K562 (cell line): Measurements from ENCODE around the gene CNPY4. TPM values are rescaled to one million over a fixed set of nuclear protein-coding genes. Genes with fewer than 3 reads are reported as not detected.
A peak's percentile ranks its signal among the peaks of the same experiment; 100 is the strongest.

ENCODE experiments used
- CBFA2T2 ChIP-seq: fragments of 450-650 bp; conservative IDR thresholded peaks from 2 replicates; pipeline ENCODE4 v1.6.1; 2017; ENCODE audit warnings: mild to moderate bottlenecking
- HSF4 ChIP-seq: fragments of 250-450 bp; sonication (Bioruptor Pico); IDR thresholded peaks from 2 replicates; pipeline ENCODE4 v2.1.2; 2022; ENCODE audit warnings: mild to moderate bottlenecking, moderate library complexity, borderline replicate concordance
- KAT8 ChIP-seq: fragments of 450-650 bp; IDR thresholded peaks from 2 replicates; pipeline ENCODE4 v1.6.1; 2016; ENCODE audit warnings: low read depth, mild to moderate bottlenecking
- MAZ ChIP-seq, 2 experiments: fragments of 450-650 bp in 1 of 2; sonication (generic) in 1 of 2; formaldehyde crosslinking; IDR thresholded peaks in 1 of 2; conservative IDR thresholded peaks in 1 of 2; 2 replicates each; pipeline versions ENCODE4 v1.4.0 to v1.5.0; 2020; ENCODE audit warnings: mild to moderate bottlenecking in 1 of 2, missing genetic modification reagents in 1 of 2
- OTX1 ChIP-seq: fragments of 450-650 bp; formaldehyde crosslinking; IDR thresholded peaks from 2 replicates; pipeline ENCODE4 v1.4.0; 2022; ENCODE audit warnings: mild to moderate bottlenecking
- XRCC4 ChIP-seq: IDR thresholded peaks from one replicate; pipeline ENCODE4 v1.6.1; 2011; ENCODE audit not compliant: insufficient read depth, insufficient read length; ENCODE audit errors: extremely low read depth
- ZC3H4 ChIP-seq: sonication (generic); formaldehyde crosslinking; IDR thresholded peaks from 2 replicates; pipeline ENCODE4 v1.9.0; 2021; ENCODE audit warnings: missing genetic modification reagents, borderline replicate concordance
- ZNF57 ChIP-seq: fragments of 450-650 bp; formaldehyde crosslinking; IDR thresholded peaks from 2 replicates; pipeline ENCODE4 v1.4.0; 2020; ENCODE audit warnings: mild to moderate bottlenecking, moderate library complexity
- polyA plus RNA-seq, 8 experiments: library from polyadenylated mRNA; depleted of rRNA in 4 of 8; stranded (reverse) in 5 of 8; unstranded in 3 of 8; fragments of >200 nt; fragmentation: Nextera tagmentation in 2 of 8; fragmentation: Illumina TruSeq in 1 of 8; extraction: Ambion mirVana in 2 of 8; extraction: Trizol in 1 of 8; gene quantifications; 2 replicates each; pipeline versions ENCODE4 v1.2.1 to v1.2.3, GENCODE V29; 2011 to 2014; ENCODE audit warnings: inconsistent platforms in 1 of 8, missing spikeins in 1 of 8
- total RNA-seq, 7 experiments: library from RNA; depleted of rRNA in 6 of 7; stranded (reverse); fragments of >200 nt in 6 of 7; fragmentation: Illumina TruSeq in 2 of 7; extraction: Trizol in 2 of 7; gene quantifications; 2 replicates each; pipeline versions ENCODE4 v1.2.1 to v1.2.3, GENCODE V29; 2011 to 2021; ENCODE audit warnings: low replicate concordance in 1 of 7
- TF ChIP-seq, protein P1 (sequence below): fragments of 250-450 bp; sonication (Bioruptor Pico); IDR thresholded peaks from 2 replicates; pipeline ENCODE4 v1.9.0; 2021; ENCODE audit warnings: mild to moderate bottlenecking
- TF ChIP-seq, protein P2 (sequence below): fragments of 200-600 bp; sonication (generic); IDR thresholded peaks from one replicate; pipeline ENCODE4 v1.6.1; 2012; ENCODE audit warnings: mild to moderate bottlenecking, low read depth, low read length, inconsistent platforms
- TF ChIP-seq, protein P3 (sequence below): sonication (generic); formaldehyde crosslinking; IDR thresholded peaks from 2 replicates; pipeline ENCODE4 v1.8.0; 2022; ENCODE audit warnings: mild to moderate bottlenecking, missing genetic modification reagents

Gene CNPY4
- total and polyA plus RNA-seq, 9 of the 15 experiments (the other 6 are each of a cell fraction or from before 2014, with no cell fraction given): 1.9 to 11.2 (median 7.0) TPM

- no peak for TF ChIP-seq ZC3H4 (CRISPR knock-in tag)
- no peak for TF ChIP-seq OTX1 (CRISPR knock-in tag)
- TF ChIP-seq, protein P1, sequence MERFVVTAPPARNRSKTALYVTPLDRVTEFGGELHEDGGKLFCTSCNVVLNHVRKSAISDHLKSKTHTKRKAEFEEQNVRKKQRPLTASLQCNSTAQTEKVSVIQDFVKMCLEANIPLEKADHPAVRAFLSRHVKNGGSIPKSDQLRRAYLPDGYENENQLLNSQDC (CRISPR knock-in tag): no peak
- no peak for TF ChIP-seq HSF4
- TF ChIP-seq KAT8: no peak
- TF ChIP-seq, protein P2, sequence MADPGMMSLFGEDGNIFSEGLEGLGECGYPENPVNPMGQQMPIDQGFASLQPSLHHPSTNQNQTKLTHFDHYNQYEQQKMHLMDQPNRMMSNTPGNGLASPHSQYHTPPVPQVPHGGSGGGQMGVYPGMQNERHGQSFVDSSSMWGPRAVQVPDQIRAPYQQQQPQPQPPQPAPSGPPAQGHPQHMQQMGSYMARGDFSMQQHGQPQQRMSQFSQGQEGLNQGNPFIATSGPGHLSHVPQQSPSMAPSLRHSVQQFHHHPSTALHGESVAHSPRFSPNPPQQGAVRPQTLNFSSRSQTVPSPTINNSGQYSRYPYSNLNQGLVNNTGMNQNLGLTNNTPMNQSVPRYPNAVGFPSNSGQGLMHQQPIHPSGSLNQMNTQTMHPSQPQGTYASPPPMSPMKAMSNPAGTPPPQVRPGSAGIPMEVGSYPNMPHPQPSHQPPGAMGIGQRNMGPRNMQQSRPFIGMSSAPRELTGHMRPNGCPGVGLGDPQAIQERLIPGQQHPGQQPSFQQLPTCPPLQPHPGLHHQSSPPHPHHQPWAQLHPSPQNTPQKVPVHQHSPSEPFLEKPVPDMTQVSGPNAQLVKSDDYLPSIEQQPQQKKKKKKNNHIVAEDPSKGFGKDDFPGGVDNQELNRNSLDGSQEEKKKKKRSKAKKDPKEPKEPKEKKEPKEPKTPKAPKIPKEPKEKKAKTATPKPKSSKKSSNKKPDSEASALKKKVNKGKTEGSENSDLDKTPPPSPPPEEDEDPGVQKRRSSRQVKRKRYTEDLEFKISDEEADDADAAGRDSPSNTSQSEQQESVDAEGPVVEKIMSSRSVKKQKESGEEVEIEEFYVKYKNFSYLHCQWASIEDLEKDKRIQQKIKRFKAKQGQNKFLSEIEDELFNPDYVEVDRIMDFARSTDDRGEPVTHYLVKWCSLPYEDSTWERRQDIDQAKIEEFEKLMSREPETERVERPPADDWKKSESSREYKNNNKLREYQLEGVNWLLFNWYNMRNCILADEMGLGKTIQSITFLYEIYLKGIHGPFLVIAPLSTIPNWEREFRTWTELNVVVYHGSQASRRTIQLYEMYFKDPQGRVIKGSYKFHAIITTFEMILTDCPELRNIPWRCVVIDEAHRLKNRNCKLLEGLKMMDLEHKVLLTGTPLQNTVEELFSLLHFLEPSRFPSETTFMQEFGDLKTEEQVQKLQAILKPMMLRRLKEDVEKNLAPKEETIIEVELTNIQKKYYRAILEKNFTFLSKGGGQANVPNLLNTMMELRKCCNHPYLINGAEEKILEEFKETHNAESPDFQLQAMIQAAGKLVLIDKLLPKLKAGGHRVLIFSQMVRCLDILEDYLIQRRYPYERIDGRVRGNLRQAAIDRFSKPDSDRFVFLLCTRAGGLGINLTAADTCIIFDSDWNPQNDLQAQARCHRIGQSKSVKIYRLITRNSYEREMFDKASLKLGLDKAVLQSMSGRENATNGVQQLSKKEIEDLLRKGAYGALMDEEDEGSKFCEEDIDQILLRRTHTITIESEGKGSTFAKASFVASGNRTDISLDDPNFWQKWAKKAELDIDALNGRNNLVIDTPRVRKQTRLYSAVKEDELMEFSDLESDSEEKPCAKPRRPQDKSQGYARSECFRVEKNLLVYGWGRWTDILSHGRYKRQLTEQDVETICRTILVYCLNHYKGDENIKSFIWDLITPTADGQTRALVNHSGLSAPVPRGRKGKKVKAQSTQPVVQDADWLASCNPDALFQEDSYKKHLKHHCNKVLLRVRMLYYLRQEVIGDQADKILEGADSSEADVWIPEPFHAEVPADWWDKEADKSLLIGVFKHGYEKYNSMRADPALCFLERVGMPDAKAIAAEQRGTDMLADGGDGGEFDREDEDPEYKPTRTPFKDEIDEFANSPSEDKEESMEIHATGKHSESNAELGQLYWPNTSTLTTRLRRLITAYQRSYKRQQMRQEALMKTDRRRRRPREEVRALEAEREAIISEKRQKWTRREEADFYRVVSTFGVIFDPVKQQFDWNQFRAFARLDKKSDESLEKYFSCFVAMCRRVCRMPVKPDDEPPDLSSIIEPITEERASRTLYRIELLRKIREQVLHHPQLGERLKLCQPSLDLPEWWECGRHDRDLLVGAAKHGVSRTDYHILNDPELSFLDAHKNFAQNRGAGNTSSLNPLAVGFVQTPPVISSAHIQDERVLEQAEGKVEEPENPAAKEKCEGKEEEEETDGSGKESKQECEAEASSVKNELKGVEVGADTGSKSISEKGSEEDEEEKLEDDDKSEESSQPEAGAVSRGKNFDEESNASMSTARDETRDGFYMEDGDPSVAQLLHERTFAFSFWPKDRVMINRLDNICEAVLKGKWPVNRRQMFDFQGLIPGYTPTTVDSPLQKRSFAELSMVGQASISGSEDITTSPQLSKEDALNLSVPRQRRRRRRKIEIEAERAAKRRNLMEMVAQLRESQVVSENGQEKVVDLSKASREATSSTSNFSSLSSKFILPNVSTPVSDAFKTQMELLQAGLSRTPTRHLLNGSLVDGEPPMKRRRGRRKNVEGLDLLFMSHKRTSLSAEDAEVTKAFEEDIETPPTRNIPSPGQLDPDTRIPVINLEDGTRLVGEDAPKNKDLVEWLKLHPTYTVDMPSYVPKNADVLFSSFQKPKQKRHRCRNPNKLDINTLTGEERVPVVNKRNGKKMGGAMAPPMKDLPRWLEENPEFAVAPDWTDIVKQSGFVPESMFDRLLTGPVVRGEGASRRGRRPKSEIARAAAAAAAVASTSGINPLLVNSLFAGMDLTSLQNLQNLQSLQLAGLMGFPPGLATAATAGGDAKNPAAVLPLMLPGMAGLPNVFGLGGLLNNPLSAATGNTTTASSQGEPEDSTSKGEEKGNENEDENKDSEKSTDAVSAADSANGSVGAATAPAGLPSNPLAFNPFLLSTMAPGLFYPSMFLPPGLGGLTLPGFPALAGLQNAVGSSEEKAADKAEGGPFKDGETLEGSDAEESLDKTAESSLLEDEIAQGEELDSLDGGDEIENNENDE: no peak
- no peak for TF ChIP-seq XRCC4
- TF ChIP-seq CBFA2T2: peak; percentile 84
- no peak for TF ChIP-seq ZNF57 (CRISPR knock-in tag)
- TF ChIP-seq, protein P3, sequence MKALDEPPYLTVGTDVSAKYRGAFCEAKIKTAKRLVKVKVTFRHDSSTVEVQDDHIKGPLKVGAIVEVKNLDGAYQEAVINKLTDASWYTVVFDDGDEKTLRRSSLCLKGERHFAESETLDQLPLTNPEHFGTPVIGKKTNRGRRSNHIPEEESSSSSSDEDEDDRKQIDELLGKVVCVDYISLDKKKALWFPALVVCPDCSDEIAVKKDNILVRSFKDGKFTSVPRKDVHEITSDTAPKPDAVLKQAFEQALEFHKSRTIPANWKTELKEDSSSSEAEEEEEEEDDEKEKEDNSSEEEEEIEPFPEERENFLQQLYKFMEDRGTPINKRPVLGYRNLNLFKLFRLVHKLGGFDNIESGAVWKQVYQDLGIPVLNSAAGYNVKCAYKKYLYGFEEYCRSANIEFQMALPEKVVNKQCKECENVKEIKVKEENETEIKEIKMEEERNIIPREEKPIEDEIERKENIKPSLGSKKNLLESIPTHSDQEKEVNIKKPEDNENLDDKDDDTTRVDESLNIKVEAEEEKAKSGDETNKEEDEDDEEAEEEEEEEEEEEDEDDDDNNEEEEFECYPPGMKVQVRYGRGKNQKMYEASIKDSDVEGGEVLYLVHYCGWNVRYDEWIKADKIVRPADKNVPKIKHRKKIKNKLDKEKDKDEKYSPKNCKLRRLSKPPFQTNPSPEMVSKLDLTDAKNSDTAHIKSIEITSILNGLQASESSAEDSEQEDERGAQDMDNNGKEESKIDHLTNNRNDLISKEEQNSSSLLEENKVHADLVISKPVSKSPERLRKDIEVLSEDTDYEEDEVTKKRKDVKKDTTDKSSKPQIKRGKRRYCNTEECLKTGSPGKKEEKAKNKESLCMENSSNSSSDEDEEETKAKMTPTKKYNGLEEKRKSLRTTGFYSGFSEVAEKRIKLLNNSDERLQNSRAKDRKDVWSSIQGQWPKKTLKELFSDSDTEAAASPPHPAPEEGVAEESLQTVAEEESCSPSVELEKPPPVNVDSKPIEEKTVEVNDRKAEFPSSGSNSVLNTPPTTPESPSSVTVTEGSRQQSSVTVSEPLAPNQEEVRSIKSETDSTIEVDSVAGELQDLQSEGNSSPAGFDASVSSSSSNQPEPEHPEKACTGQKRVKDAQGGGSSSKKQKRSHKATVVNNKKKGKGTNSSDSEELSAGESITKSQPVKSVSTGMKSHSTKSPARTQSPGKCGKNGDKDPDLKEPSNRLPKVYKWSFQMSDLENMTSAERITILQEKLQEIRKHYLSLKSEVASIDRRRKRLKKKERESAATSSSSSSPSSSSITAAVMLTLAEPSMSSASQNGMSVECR (CRISPR knock-in tag): peak; percentile 70; the same call in 1 of the 2 replicates
- peak; percentile 91 to 93 for TF ChIP-seq MAZ (CRISPR knock-in tag; conservative IDR thresholded peaks at IDR 0.05 in 1 of 2, IDR thresholded peaks at IDR 0.05 in 1 of 2)
These were observed 18.2 kb upstream of the CNPY4 start, which contains the start of the genes AP4M1 and MCM7 (continued) for GRCh38 chr7:100101016-100101862.
